Measurements from ENCODE around the gene ETV3. TPM values are rescaled to one million over a fixed set of nuclear protein-coding genes. Genes with fewer than 3 reads are reported as not detected.

Gene ETV3
- total RNA-seq, 4 donors from 2014 or later, result 8.6 to 13.4 (median 11.4) TPM

DNA sequence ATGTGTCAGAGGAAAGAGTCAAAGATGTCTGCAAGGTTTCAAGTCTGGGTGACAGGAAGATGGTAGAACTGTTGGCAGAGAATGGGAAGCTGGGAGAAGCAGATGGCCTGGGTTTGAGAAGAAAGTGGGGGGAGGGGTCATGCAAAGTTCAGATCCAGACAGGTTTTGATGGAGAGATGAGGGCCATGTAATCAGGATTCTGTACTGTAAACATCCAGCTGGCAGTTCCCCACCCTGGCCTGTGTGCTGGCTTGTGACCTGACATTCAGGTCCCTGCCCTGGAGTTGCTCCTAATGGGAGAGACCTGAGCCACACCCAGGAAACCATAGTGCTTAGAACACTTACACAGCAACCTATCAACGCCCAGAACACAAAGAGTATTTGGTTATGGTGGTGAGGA is 15.6 kb upstream of the ETV3 start:
- in situ Hi-C loops (cut with MboI; ENCODE audit: low sequenced_read_pairs in 4 of 4), result loop anchor here in 2 of 4 donors (5.0 kb wide), 1 partner anchor 61 kb away; no protein-coding TSS in a partner anchor

DNA sequence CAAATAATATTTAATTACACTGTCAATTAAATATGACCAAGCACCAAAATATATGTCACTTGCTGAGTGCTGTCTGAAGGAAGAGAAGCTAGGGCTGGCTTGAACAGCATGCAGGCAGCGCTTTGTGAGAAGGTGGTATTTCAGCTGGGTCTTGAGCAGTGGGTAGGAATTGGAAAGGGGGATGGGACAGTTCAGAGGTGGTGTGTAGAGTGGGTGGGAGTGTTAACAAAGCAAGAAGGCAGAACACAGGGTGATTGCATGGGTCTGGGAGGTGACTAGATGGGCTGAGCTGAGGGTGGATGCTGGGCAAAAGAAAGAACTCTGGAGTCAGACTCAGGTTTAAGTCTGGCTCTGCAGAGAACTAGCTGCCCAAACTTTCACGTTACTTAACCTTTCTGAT is 14.3 kb upstream of the ETV3 start:
- intact Hi-C loops (cut with DNase I; ENCODE audit: low total_unique reads), result no loop called here
- Histone ChIP-seq H3K27ac (no peak overlapping the region), H3K36me3 (no peaks in the 10 kb centered on the region), H3K27me3 (no peaks in the 10 kb centered on the region), H3K4me1 (peaks cover 0 to 4% of the 10 kb centered on the region in 2 donors), H3K4me3 (no peak overlapping the region), H3K9me3 (no peaks in the 10 kb centered on the region)
- no peak for TF ChIP-seq POLR2A (IDR thresholded peaks at IDR 0.05)
- TF ChIP-seq, protein P1, sequence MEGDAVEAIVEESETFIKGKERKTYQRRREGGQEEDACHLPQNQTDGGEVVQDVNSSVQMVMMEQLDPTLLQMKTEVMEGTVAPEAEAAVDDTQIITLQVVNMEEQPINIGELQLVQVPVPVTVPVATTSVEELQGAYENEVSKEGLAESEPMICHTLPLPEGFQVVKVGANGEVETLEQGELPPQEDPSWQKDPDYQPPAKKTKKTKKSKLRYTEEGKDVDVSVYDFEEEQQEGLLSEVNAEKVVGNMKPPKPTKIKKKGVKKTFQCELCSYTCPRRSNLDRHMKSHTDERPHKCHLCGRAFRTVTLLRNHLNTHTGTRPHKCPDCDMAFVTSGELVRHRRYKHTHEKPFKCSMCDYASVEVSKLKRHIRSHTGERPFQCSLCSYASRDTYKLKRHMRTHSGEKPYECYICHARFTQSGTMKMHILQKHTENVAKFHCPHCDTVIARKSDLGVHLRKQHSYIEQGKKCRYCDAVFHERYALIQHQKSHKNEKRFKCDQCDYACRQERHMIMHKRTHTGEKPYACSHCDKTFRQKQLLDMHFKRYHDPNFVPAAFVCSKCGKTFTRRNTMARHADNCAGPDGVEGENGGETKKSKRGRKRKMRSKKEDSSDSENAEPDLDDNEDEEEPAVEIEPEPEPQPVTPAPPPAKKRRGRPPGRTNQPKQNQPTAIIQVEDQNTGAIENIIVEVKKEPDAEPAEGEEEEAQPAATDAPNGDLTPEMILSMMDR (IDR thresholded peaks at IDR 0.05 in 4 of 5, conservative IDR thresholded peaks at IDR 0.05 in 1 of 5), result no peak
- no peak for DNase-seq
- no peak for ATAC-seq
- in situ Hi-C loops (cut with MboI; ENCODE audit: low sequenced_read_pairs in 4 of 4), result loop anchor here in 2 of 4 donors (5.0 kb wide), 1 partner anchor 60 kb away; no protein-coding TSS in a partner anchor

More for the DNA sequence above, 15.6 kb upstream of the ETV3 start:
- H3K4me3 ChIP-seq, result no peak overlapping the region
- H3K4me1 ChIP-seq, result peaks cover 0 to 4% of the 10 kb centered on the region in 2 donors
- H3K27ac ChIP-seq, result no peak overlapping the region
- intact Hi-C loops (cut with DNase I; ENCODE audit: low total_unique reads), result no loop called here
- no peaks in the 10 kb centered on the region for H3K9me3 ChIP-seq
- TF ChIP-seq, protein P1 (IDR thresholded peaks at IDR 0.05 in 4 of 5, conservative IDR thresholded peaks at IDR 0.05 in 1 of 5), result no peak
- no peak for TF ChIP-seq POLR2A (IDR thresholded peaks at IDR 0.05)
- no peak for ATAC-seq
- no peaks in the 10 kb centered on the region for H3K27me3 ChIP-seq
- DNase-seq, result no peak
- no peaks in the 10 kb centered on the region for H3K36me3 ChIP-seq

DNA sequence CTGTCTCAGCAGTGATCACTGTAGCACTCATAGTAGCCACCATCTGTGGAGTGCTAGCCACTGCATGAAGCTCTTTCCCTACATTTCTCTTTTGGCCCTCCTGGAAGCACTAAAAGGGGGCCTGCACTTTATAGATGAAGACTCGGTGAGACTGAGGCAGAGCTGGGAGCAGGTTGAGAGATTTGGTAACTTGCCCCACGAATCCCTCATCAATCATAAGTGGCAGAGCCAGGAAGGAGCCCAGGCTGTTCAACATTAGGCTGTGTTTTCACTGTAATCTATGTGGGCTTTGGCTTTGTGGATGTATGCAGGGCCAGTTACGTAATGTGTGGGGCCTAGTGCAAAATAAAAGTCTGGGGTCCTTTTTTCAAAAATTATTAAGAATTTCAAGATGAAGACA is 13.3 kb upstream of the ETV3 start:
- DNase-seq (no peak), ATAC-seq (no peak)
- in situ Hi-C loops (cut with MboI; ENCODE audit: low sequenced_read_pairs in 4 of 4), result loop anchor here in 2 of 4 donors (5.0 kb wide), 1 partner anchor 59 kb away; no protein-coding TSS in a partner anchor
- TF ChIP-seq POLR2A (IDR thresholded peaks at IDR 0.05), result no peak
- TF ChIP-seq, protein P1 (IDR thresholded peaks at IDR 0.05 in 4 of 5, conservative IDR thresholded peaks at IDR 0.05 in 1 of 5), result no peak
- Histone ChIP-seq H3K36me3 (no peaks in the 10 kb centered on the region), H3K9me3 (no peaks in the 10 kb centered on the region), H3K4me3 (no peak overlapping the region), H3K27ac (no peak overlapping the region), H3K27me3 (no peaks in the 10 kb centered on the region), H3K4me1 (peaks cover 0 to 4% of the 10 kb centered on the region in 2 donors)
- intact Hi-C loops (cut with DNase I; ENCODE audit: low total_unique reads), result no loop called here

DNA sequence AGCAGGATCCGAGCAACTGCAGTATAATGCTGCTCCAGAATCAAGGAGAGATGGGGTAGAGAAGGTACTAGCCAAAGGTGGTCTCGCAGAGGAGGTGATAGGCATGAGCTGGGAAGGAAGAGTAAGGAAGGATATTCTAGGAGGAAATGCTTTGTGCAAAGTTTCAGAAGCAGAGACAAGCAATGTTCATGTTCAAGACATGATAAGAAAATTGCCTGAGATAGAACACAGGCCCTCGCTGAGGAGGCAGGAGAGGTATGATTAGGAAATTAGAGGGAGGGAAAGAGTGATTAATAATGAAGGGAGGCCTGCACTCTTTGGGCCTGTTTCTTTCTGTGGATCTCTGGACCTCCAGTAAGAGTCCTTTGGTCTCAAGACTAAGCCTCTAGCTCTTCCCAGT is 12.9 kb upstream of the ETV3 start:
- Histone ChIP-seq H3K27ac (no peak overlapping the region), H3K4me3 (no peak overlapping the region), H3K27me3 (no peaks in the 10 kb centered on the region), H3K36me3 (no peaks in the 10 kb centered on the region), H3K9me3 (no peaks in the 10 kb centered on the region), H3K4me1 (peaks cover 0 to 4% of the 10 kb centered on the region in 2 donors)
- ATAC-seq, result no peak
- in situ Hi-C loops (cut with MboI; ENCODE audit: low sequenced_read_pairs in 4 of 4), result loop anchor here in 2 of 4 donors (5.0 kb wide), 1 partner anchor 59 kb away; no protein-coding TSS in a partner anchor
- no peak for DNase-seq
- TF ChIP-seq POLR2A (IDR thresholded peaks at IDR 0.05), result no peak
- TF ChIP-seq, protein P1 (IDR thresholded peaks at IDR 0.05 in 4 of 5, conservative IDR thresholded peaks at IDR 0.05 in 1 of 5), result no peak
- intact Hi-C loops (cut with DNase I; ENCODE audit: low total_unique reads), result no loop called here

DNA sequence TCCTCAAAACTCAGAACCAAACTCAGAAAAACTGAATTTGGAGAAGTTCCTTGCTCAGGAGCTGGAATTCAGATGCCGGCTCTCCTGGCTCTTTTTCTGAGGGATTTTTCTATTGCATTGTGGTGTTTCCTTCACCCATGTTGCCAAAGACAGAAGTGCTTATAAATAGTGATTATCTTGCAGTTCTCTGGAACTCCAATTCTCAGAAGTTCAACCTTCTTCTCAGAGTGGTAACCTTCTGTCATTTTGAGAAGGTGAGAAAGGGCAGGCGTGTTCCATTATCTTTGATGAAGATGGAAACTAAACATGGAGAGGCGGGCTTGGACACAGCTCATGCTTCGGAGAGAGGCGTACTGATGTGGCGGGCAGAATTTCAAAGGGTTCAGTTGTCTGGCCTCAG is 12.4 kb upstream of the ETV3 start:
- no peaks in the 10 kb centered on the region for H3K9me3 ChIP-seq
- no peaks in the 10 kb centered on the region for H3K27me3 ChIP-seq
- H3K27ac ChIP-seq, result no peak overlapping the region
- peaks cover 0 to 4% of the 10 kb centered on the region in 2 donors for H3K4me1 ChIP-seq
- TF ChIP-seq, protein P1 (IDR thresholded peaks at IDR 0.05 in 4 of 5, conservative IDR thresholded peaks at IDR 0.05 in 1 of 5), result no peak
- no peak for TF ChIP-seq POLR2A (IDR thresholded peaks at IDR 0.05)
- in situ Hi-C loops (cut with MboI; ENCODE audit: low sequenced_read_pairs in 4 of 4), result loop anchor here in 2 of 4 donors (5.0 kb wide), 1 partner anchor 58 kb away; no protein-coding TSS in a partner anchor
- H3K36me3 ChIP-seq, result no peaks in the 10 kb centered on the region
- ATAC-seq, result no peak
- no peak for DNase-seq
- H3K4me3 ChIP-seq, result no peak overlapping the region
- intact Hi-C loops (cut with DNase I; ENCODE audit: low total_unique reads), result no loop called here

All from gastrocnemius medialis (tissue), 4 donors.